Measurements from ENCODE around the gene SGCA. TPM values are rescaled to one million over a fixed set of nuclear protein-coding genes. Genes with fewer than 3 reads are reported as not detected.

Gene SGCA
- total and polyA plus RNA-seq, 9 of the 15 experiments (the other 6 are each of a cell fraction or from before 2014, with no cell fraction given), result not detected

- TF ChIP-seq RFX5 (IDR thresholded peaks at IDR 0.05; ENCODE audit: low read depth, low read length) (no peak), ZNF121 (CRISPR knock-in tag; conservative IDR thresholded peaks at IDR 0.05) (peak; percentile 97), PYGO2 (tag; IDR thresholded peaks at IDR 0.05) (no peak), FOXA3 (CRISPR knock-in tag; conservative IDR thresholded peaks at IDR 0.05 in 1 of 2, IDR thresholded peaks at IDR 0.05 in 1 of 2) (0 out of 4 replicates have a peak, but pooled peaks of 1 of the 2 experiments have one; percentile 39), JUN (IDR thresholded peaks at IDR 0.05; ENCODE audit: borderline replicate concordance, low read depth, low read length) (no peak), JUN (CRISPR knock-in tag; IDR thresholded peaks at IDR 0.05; ENCODE audit: borderline replicate concordance) (peak; percentile 32; the same call in 1 of the 2 replicates), RAD21 (CRISPR knock-in tag; conservative IDR thresholded peaks at IDR 0.05 in 1 of 2, IDR thresholded peaks at IDR 0.05 in 1 of 2) (peak; percentile 19 to 55; a peak in 3 of 4 replicates), SMARCA4 (IDR thresholded peaks at IDR 0.05) (peak; percentile 31; the same call in 1 of the 2 replicates), TAF9B (IDR thresholded peaks at IDR 0.05; ENCODE audit: partially characterized antibody) (no peak), REST (IDR thresholded peaks at IDR 0.05; ENCODE audit: borderline replicate concordance) (0 out of 2 replicates have a peak, but pooled peaks have one; percentile 25), REST (CRISPR knock-in tag; IDR thresholded peaks at IDR 0.05; ENCODE audit: low read depth) (no peak)
Measured at GRCh38 chr17:50177983-50178834, 12.4 kb downstream of the SGCA start (continued).
